Tongue (tissue), 2 donors: ENCODE results near the gene MIPOL1. TPM values are rescaled to one million over a fixed set of nuclear protein-coding genes. Genes with fewer than 3 reads are reported as not detected.
A peak's percentile ranks its signal among the peaks of the same experiment; 100 is the strongest.
"Not testable (repeated sequence)": the region's sequence is repeated elsewhere in the genome, so short reads cannot be mapped to it uniquely, and the experiment has no call there.

Experiments
- DNase-seq: peaks from one replicate; pipeline ENCODE4 v3.0.0-alpha.2; 2015
- total RNA-seq: library from RNA; depleted of rRNA; stranded (reverse); fragments of >200 nt; gene quantifications from one replicate; pipeline ENCODE4 v1.2.3, GENCODE V29; 2014

Gene MIPOL1
- total RNA-seq, 1 donor from 2014 or later: 35.4 TPM

DNA sequence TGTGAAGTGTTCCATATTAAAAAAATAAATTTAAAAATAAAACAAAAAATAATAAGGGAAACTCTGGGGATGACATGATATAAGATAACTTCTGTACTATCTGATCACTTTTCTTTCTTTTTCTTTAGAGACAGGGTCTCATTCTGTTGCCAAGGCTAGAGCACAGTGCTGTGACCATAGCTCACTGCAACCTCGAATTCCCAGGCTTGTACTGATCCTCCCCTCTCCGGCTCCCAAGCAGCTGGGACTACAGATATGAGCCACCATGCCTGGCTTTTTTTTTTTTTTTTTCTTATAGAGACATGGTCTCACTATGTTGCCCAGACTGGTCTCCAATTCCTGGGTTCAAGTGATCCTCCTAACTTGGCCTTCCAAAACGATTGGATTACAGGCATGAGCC lies 10.4 kb upstream of the MIPOL1 start:
- DNase-seq: no peak

DNA sequence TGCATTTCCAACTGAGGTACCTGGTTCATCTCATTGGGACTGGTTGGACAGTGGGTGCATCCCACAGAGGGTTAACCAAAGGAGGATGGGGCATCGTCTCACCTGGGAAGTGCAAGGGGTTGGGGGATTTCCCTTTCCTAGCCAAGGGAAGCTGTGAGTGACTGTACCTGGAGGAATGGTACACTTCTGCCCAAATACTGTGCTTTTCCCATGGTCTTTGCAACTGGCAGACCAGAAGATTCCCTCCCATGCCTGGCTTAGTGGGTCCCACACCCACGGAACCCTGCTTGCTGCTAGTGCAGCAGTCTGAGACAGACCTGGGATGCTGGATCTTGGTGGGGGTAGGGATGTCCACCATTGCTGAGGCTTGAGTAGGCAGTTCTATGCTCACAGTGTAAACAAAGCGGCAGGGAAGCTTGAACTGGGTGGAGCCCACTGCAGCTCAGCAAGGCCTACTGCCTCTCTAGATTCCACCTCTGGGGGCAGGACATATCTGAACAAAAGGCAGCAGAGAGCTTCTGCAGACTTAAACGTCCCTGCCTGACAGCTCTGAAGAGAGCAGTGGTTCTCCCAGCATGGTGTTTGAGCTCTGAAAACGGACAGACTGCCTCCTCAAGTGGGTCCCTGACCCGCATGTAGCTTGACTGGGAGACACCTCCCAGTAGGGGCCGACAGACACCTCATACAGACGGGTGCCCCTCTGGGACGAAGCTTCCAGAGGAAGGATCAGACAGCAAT lies 9.7 kb upstream of the MIPOL1 start:
- not testable (repeated sequence) for DNase-seq

DNA sequence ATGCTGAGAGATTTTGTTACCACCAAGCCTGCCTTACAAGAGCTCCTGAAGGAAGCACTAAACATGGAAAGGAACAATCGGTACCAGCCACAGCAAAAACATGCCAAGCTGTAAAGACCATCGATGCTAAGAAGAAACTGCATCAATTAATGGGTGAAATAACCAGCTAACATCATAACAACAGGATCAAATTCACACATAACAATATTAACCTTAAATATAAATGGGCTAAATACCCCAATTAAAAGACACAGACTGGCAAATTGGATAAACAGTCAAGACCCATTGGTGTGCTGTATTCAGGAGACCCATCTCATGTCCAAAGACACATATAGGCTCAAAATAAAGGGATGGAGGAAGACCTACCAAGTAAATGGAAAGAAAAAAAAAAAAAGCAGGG lies 8.0 kb upstream of the MIPOL1 start:
- DNase-seq: not testable (repeated sequence)

- DNase-seq: no peak
Measured at GRCh38 chr14:37194698-37195097, 3.0 kb upstream of the MIPOL1 start.

- no peak for DNase-seq
Measured at GRCh38 chr14:37195327-37195726, 2.4 kb upstream of the MIPOL1 start.

- DNase-seq: peak; percentile 4
Measured at GRCh38 chr14:37196604-37197420, 925 bp upstream of the MIPOL1 start.

- no peak for DNase-seq
Measured at GRCh38 chr14:37198273-37198598, 499 bp downstream of the MIPOL1 start.

DNA sequence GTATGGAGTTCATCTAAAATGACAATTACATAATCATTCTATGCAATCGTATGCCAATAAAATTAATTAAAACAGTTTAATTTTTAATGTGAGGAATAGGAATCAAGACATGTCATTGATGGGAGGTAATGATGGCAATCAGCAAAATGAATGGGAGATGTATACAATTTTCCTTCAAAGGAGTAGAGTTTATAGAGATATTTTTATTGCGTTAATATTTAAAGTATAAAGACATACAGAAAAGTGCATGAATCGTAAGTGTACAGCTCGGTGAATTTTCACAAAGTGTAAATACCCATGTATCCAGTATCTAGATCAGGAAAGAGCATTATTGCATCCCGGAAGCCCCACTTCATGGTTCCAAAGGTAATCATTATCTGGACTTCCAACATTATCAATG lies 1.2 kb downstream of the MIPOL1 start:
- no peak for DNase-seq

GRCh38 chr14:37201724-37202123 lies 4.0 kb downstream of the MIPOL1 start:
- no peak for DNase-seq

- DNase-seq: no peak
Measured at GRCh38 chr14:37202265-37202664, 4.5 kb downstream of the MIPOL1 start.

DNA sequence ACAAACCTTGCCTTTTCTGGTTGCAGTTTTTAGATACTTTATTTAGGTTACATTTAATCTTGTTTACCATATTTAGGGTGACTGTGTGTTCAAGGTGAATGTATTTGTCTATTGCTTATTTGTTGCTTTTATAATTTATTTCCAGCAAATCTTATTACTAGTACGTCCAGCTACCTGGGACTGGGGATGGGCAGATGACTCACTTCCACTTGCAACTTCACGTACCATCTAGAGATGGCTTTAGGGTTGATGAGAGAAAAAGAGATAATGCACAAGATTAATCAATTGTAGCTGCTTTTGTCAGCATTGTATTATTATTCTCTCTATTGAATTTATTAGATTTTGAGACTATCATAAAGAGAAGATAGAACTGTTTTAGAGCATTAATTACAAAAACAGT lies 5.1 kb downstream of the MIPOL1 start:
- DNase-seq: no peak

DNA sequence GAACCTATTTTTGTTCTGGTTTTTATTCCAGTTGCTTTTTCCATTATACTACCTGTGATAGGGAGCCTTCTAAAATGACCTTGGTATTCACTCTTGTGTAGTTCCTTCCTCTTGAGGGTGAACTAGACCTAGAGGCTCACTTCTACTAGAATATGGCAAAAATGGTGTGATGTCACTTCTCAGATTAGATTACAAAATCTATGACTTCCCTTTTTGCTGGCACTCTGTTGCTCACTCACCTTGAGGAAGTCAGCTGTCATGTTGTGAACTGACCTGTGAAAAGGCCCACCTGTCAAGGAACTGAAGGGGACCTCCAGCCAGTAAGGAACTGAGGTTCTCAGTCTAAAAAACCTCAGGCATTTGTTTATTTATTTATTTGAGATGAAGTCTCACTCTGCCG lies 5.7 kb downstream of the MIPOL1 start:
- DNase-seq: no peak

GRCh38 chr14:37205623-37206605 lies 8.2 kb downstream of the MIPOL1 start:
- DNase-seq: not testable (repeated sequence)

DNA sequence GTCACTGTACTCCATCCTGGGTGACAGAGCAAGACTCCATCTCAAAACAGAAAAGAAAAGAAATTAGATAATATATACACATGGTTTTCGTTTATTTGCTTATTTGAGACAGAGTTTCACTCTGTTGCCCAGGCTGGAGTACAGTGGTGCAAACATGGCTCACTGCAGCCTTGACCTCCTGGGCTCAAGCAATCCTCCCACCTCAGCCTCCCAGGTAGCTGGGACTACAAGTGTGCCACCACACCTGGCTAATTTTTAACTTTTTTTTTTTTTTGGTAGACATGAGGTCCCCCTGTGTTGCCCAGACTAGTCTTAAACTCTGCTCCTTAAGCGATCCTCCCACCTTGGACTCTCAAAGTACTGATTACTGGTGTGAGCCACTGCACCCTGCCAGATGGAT lies 11.9 kb downstream of the MIPOL1 start:
- not testable (repeated sequence) for DNase-seq

DNA sequence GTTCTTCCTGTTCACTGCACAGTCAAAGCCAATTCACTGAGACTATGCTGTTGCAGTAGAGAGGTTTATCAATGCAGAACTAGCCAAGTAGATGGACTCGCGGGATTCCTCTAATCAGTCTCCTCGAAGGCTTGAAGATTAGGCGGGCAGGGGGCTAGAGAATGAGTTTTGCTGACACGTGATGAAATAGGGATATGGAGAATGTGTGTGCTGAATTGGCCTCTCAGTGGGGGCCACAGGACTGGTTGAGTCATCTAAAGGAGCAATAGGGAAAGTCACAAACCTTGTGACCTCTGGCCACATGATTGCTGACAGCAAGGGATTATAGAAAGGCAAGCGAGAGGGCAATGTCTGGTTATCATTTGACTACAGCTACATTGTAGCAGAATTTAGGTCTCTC lies 12.7 kb downstream of the MIPOL1 start:
- no peak for DNase-seq

GRCh38 chr14:37213016-37213415 lies 15.3 kb downstream of the MIPOL1 start:
- DNase-seq: no peak

GRCh38 chr14:37215345-37215744 lies 17.6 kb downstream of the MIPOL1 start:
- no peak for DNase-seq

DNA sequence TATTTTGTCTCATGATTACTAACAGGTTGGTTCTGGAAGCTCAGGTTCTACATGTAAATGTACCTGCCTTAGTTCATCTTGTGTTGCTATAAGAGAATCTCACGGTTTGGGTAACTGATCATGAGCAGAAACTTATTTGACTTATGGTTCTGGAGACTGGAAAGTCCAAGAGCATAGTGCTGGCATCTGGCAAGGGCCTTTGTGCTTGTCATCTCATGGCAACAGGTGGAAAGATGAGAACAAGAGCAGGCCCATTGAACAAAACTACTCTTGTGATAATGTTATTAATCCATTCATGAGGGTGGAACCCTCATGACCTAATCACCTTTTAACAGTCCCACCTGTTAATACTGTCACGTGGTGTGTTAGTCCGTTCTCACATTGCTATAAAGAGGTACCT lies 23.3 kb downstream of the MIPOL1 start:
- DNase-seq: no peak

DNA sequence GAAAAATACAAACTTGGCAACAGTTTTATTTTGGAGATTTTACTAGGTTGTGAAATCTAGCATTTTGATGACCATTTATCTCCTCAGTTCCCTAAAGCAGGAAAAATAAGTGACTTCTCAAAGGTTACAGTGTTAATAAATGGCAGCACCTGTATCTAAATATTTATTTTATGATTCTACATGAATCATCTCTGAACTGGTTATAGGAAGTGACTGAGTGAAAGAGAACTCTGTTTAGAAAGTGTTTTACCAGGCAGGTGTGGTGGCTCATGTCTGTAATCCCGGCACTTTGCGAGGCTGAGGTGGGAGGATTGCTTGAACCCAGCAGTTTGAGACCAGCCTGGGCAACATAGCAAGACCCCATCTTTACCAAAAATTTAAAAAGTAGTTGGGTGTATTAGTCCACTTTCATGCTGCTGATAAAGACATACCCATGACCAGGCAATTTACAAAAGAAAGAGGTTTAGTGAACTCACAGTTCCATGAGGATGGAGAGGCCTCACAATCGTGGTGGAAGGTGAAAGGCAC lies 26.3 kb downstream of the MIPOL1 start:
- DNase-seq: no peak

DNA sequence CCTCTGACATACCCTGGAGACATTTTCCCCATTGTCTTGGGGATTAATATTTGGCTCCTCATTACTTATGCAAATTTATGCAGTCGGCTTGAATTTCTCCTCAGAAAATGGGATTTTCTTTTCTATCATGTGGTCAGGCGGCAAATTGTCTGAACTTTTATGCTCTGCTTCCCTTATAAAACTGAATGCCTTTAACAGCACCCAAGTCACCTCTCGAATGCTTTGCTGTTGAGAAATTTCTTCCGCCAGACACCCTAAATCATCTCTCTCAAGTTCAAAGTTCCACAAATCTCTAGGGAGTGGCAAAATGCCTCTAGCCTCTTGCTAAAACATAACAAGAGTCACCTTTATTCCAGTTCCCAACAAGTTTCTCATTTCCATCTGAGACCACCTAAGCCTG lies 27.9 kb downstream of the MIPOL1 start:
- not testable (repeated sequence) for DNase-seq

- DNase-seq: peak; percentile 73
Measured at GRCh38 chr14:37230551-37231194, 32.9 kb downstream of the MIPOL1 start.
